Measurements from ENCODE around the gene TRIB2. TPM values are rescaled to one million over a fixed set of nuclear protein-coding genes. Genes with fewer than 3 reads are reported as not detected.

TRIB2 gene
- total and polyA plus RNA-seq, 2 of the 13 experiments (the other 11 are each of a cell fraction or from before 2014, with no cell fraction given) = 1.1 to 2.3 TPM

- TF ChIP-seq ZNF558 (CRISPR knock-in tag; IDR thresholded peaks at IDR 0.05; ENCODE audit: borderline replicate concordance) = no peak
These were observed 26.2 kb downstream of the TRIB2 start (continued) for GRCh38 chr2:12742891-12743290.

GRCh38 chr2:12750166-12750905 is 33.6 kb downstream of the TRIB2 start:
- no peak for TF ChIP-seq ONECUT2 (CRISPR knock-in tag; IDR thresholded peaks at IDR 0.05)
- TF ChIP-seq SOX13 (IDR thresholded peaks at IDR 0.05) = no peak
- no peak for TF ChIP-seq SOX13 (CRISPR knock-in tag; conservative IDR thresholded peaks at IDR 0.05 in 1 of 2, IDR thresholded peaks at IDR 0.05 in 1 of 2)
- no peak for TF ChIP-seq ARNT (IDR thresholded peaks at IDR 0.05)
- no peak for TF ChIP-seq ZNF136 (CRISPR knock-in tag; IDR thresholded peaks at IDR 0.05; ENCODE audit: low read depth)
- TF ChIP-seq THRA (CRISPR knock-in tag; IDR thresholded peaks at IDR 0.05; ENCODE audit: borderline replicate concordance) = no peak
- no peak for TF ChIP-seq ZNF589 (CRISPR knock-in tag; conservative IDR thresholded peaks at IDR 0.05)
- TF ChIP-seq ATRX (CRISPR knock-in tag; IDR thresholded peaks at IDR 0.05; ENCODE audit: borderline replicate concordance) = no peak
- no peak for TF ChIP-seq ATF7-NPFF (CRISPR knock-in tag; IDR thresholded peaks at IDR 0.05; ENCODE audit: low read depth)
- TF ChIP-seq ZNF782 (CRISPR knock-in tag; IDR thresholded peaks at IDR 0.05; ENCODE audit: borderline replicate concordance) = no peak
- no peak for TF ChIP-seq ATF3 (CRISPR knock-in tag; IDR thresholded peaks at IDR 0.05)
- no peak for TF ChIP-seq EZH2 (conservative IDR thresholded peaks at IDR 0.05; ENCODE audit: low read depth, low read length)
- BruUV-seq (replicated peaks) = no TSS peak
- no peak overlapping the region for H2AFZ ChIP-seq (ENCODE audit: low read length)
- in situ Hi-C loops (cut with HindIII; ENCODE audit: extremely low pct_ligation_motif_present, low pct_unique_long_range_greater_than_20kb) = no loop called here
- no peak overlapping the region for H3K4me3 ChIP-seq (replicated peaks in 1 of 3; ENCODE audit: insufficient read depth in 1 of 3, low read depth in 2 of 3, low read length in 3 of 3)
- FAIRE-seq (no peak), ATAC-seq (no peak), DNase-seq (ENCODE audit: low spot score) (no peak)
- no peaks in the 10 kb centered on the region for H3K79me2 ChIP-seq (ENCODE audit: insufficient read depth, low read length)
- H3K9ac ChIP-seq (ENCODE audit: insufficient read depth, low read depth, low read length) = no peak overlapping the region
- intact Hi-C loops (cut with micrococcal nuclease; ENCODE audit: unreplicated experiment) = no loop called here
- WGBS (ENCODE audit: low lambda C conversion rate) = 31% methylated on average over 7 of the region's 7 CpGs
- H3K4me2 ChIP-seq (ENCODE audit: low read depth, low read length) = no peak overlapping the region
- no peaks in the 10 kb centered on the region for H4K20me1 ChIP-seq (ENCODE audit: insufficient read depth, low read length)
- H3K27me3 ChIP-seq (ENCODE audit: control insufficient read depth in 1 of 2, insufficient read depth in 2 of 2, low read length in 2 of 2) = no peaks in the 10 kb centered on the region
- ChIA-PET POLR2A (no interaction called here), CTCF (ENCODE audit: low intra/inter-chr PET ratio, low total read pairs) (no interaction called here)
- no peaks in the 10 kb centered on the region for H3K36me3 ChIP-seq (replicated peaks in 1 of 2; ENCODE audit: control insufficient read depth in 1 of 2, insufficient read depth in 2 of 2, low read length in 2 of 2)
- no peaks in the 10 kb centered on the region for H3K4me1 ChIP-seq (ENCODE audit: insufficient read depth, low read length)
- peaks cover 7% of the 10 kb centered on the region; the same call in 1 of the 2 replicates for H3K9me3 ChIP-seq (ENCODE audit: low read length)
- H3K27ac ChIP-seq (ENCODE audit: extremely low read length, insufficient read depth, low read length) = no peak overlapping the region
